PC-9 (cell line): ENCODE data around the gene PTH1R. TPM values are rescaled to one million over a fixed set of nuclear protein-coding genes. Genes with fewer than 3 reads are reported as not detected.

Source experiments
- BruUV-seq: library from RNA; stranded (reverse); fragments of 400-500 nt; replicated peaks from 2 replicates; lab custom pipeline; 2021; lab: Mats Ljungman, UMichigan
- CTCF ChIA-PET: fragments of 300-600 bp; sonication (Branson Sonifier 250); formaldehyde crosslinking; loops from one replicate; lab custom pipeline; 2022; ENCODE audit warnings: antibody characterized with exemption; lab: Charles Lee
- POLR2A ChIA-PET: fragments of 300-600 bp; sonication (Branson Sonifier 250); formaldehyde crosslinking; loops from one replicate; lab custom pipeline; 2022; ENCODE audit warnings: antibody characterized with exemption; ENCODE audit not compliant: unreplicated experiment; lab: Charles Lee
- DNase-seq, 2 experiments: peaks; one replicate each; pipeline versions ENCODE4 v3.0.0 to v3.0.0-alpha.2; 2015 to 2022; ENCODE audit warnings: mixed read lengths in 1 of 2
- H2AFZ ChIP-seq: fragments of 200-600 bp; sonication (generic); 2 replicates; pipeline ENCODE4 v1.8.1; 2017; ENCODE audit warnings: antibody characterized with exemption
- H3F3A ChIP-seq: fragments of 200-600 bp; sonication (generic); 2 replicates; pipeline ENCODE4 v1.8.1; 2017; ENCODE audit warnings: antibody characterized with exemption, mild to moderate bottlenecking, low read depth; ENCODE audit not compliant: insufficient read depth
- H3K27ac ChIP-seq: fragments of 200-600 bp; sonication (generic); 2 replicates; pipeline ENCODE4 v1.6.1; 2016; ENCODE audit warnings: mixed run types
- H3K27me3 ChIP-seq: fragments of 200-600 bp; sonication (generic); 2 replicates; pipeline ENCODE4 v1.6.1; 2016; ENCODE audit warnings: low read depth, mixed run types; ENCODE audit not compliant: insufficient read depth
- H3K36me3 ChIP-seq: fragments of 200-600 bp; sonication (generic); 2 replicates; pipeline ENCODE4 v1.6.1; 2016; ENCODE audit warnings: low read depth, mixed run types
- H3K4me1 ChIP-seq: fragments of 200-600 bp; sonication (generic); replicated peaks from 2 replicates; pipeline ENCODE4 v1.6.1; 2016; ENCODE audit warnings: mixed run types; ENCODE audit not compliant: insufficient read depth
- H3K4me2 ChIP-seq: fragments of 200-600 bp; sonication (generic); 2 replicates; pipeline ENCODE4 v1.6.1; 2017; ENCODE audit warnings: mixed run types
- H3K4me3 ChIP-seq: fragments of 200-600 bp; sonication (generic); 2 replicates; pipeline ENCODE4 v1.6.1; 2016; ENCODE audit warnings: mixed run types
- H3K79me2 ChIP-seq: fragments of 200-600 bp; sonication (generic); 2 replicates; pipeline ENCODE4 v1.6.1; 2017; ENCODE audit warnings: low read depth, mixed run types
- H3K9me2 ChIP-seq: fragments of 200-600 bp; sonication (generic); 2 replicates; pipeline ENCODE4 v1.8.1; 2017; ENCODE audit warnings: mild to moderate bottlenecking; ENCODE audit not compliant: insufficient read depth
- H3K9me3 ChIP-seq: fragments of 200-600 bp; sonication (generic); 2 replicates; pipeline ENCODE4 v1.8.1; 2016; ENCODE audit warnings: low read depth; ENCODE audit not compliant: insufficient read depth
- H4K20me1 ChIP-seq: fragments of 200-600 bp; sonication (generic); 2 replicates; pipeline ENCODE4 v1.8.1; 2017; ENCODE audit not compliant: insufficient read depth
- CTCF ChIP-seq: fragments of 200-600 bp; sonication (generic); conservative IDR thresholded peaks from 2 replicates; pipeline ENCODE4 v1.6.1; 2017; ENCODE audit warnings: mixed run types, antibody characterized with exemption, mild to moderate bottlenecking, moderate library complexity
- EZH2 ChIP-seq: fragments of 200-600 bp; sonication (generic); IDR thresholded peaks from 2 replicates; pipeline ENCODE4 v1.8.0; 2017; ENCODE audit warnings: antibody characterized with exemption, low read depth
- intact Hi-C: fragments of 100-400 bp; cut with micrococcal nuclease; formaldehyde crosslinking; loops from one replicate; pipeline ENCODE4 v1.10.0; 2022; ENCODE audit not compliant: unreplicated experiment
- total RNA-seq: library from RNA; stranded (reverse); gene quantifications from 2 replicates; pipeline ENCODE4 v1.2.3, GENCODE V29; 2021

Gene PTH1R
- total RNA-seq, 1 experiment from 2014 or later, result not detected

GRCh38 chr3:46893763-46894162 is 16.2 kb downstream of the PTH1R start:
- Histone ChIP-seq H3K4me1 (0 out of 2 replicates have a peak, but pooled peaks cover 4% of the 10 kb centered on the region), H3K36me3 (no peaks in the 10 kb centered on the region), H3K9me3 (no peaks in the 10 kb centered on the region), H3F3A (no peaks in the 10 kb centered on the region), H3K79me2 (no peaks in the 10 kb centered on the region), H3K4me3 (no peak overlapping the region), H3K27ac (no peak overlapping the region), H2AFZ (no peak overlapping the region), H3K9me2 (no peaks in the 10 kb centered on the region), H3K27me3 (no peaks in the 10 kb centered on the region), H4K20me1 (no peaks in the 10 kb centered on the region), H3K4me2 (no peak overlapping the region)
- TF ChIP-seq CTCF (no peak), EZH2 (no peak)
- intact Hi-C loops, result loop anchor here (2.0 kb wide), 1 partner anchor 35 kb away; no protein-coding TSS in a partner anchor
- no peak for DNase-seq
- ChIA-PET POLR2A (no interaction called here), CTCF (no interaction called here)
- no TSS peak for BruUV-seq

- H3K9me3 ChIP-seq, result no peaks in the 10 kb centered on the region
- no peak overlapping the region for H3K4me3 ChIP-seq
- H3K9me2 ChIP-seq, result no peaks in the 10 kb centered on the region
- DNase-seq, result no peak
- H2AFZ ChIP-seq, result no peak overlapping the region
- H3F3A ChIP-seq, result no peaks in the 10 kb centered on the region
- ChIA-PET POLR2A (interaction anchor here (0.6 kb wide), 1 partner anchor 215 kb away, joined by 3 read pairs; no protein-coding TSS in a partner anchor), CTCF (interaction anchor here (0.7 to 1.0 kb wide), 3 partner anchors 48 to 188 kb away, joined by 4 to 7 read pairs (median 6); no protein-coding TSS in a partner anchor)
- intact Hi-C loops, result no loop called here
- no peaks in the 10 kb centered on the region for H3K36me3 ChIP-seq
- no peaks in the 10 kb centered on the region for H3K27me3 ChIP-seq
- 0 out of 2 replicates have a peak, but pooled peaks cover 4% of the 10 kb centered on the region for H3K4me1 ChIP-seq
- no TSS peak for BruUV-seq
- H3K79me2 ChIP-seq, result no peaks in the 10 kb centered on the region
- TF ChIP-seq EZH2 (no peak), CTCF (no peak)
- no peak overlapping the region for H3K27ac ChIP-seq
- no peak overlapping the region for H3K4me2 ChIP-seq
- H4K20me1 ChIP-seq, result no peaks in the 10 kb centered on the region
Measured at GRCh38 chr3:46894256-46894655, 16.7 kb downstream of the PTH1R start.

- no TSS peak for BruUV-seq
- no peaks in the 10 kb centered on the region for H3F3A ChIP-seq
- H3K27me3 ChIP-seq, result no peaks in the 10 kb centered on the region
- no peaks in the 10 kb centered on the region for H3K9me2 ChIP-seq
- no peaks in the 10 kb centered on the region for H4K20me1 ChIP-seq
- POLR2A ChIA-PET, result interaction anchor here (0.5 to 0.6 kb wide), 3 partner anchors 105 to 216 kb away, joined by 3 read pairs; no protein-coding TSS in a partner anchor
- H3K27ac ChIP-seq, result no peak overlapping the region
- peak in 1 of 2 experiments; percentile 68 for DNase-seq
- TF ChIP-seq EZH2 (no peak), CTCF (peak; percentile 86)
- CTCF ChIA-PET, result interaction anchor here (0.5 to 1.0 kb wide), 5 partner anchors 49 to 339 kb away, joined by 3 to 7 read pairs (median 4); no protein-coding TSS in a partner anchor
- H3K9me3 ChIP-seq, result no peaks in the 10 kb centered on the region
- intact Hi-C loops, result loop anchor here (1.0 kb wide), 2 partner anchors 29 to 190 kb away; no protein-coding TSS in a partner anchor
- no peaks in the 10 kb centered on the region for H3K36me3 ChIP-seq
- H3K4me3 ChIP-seq, result no peak overlapping the region
- no peak overlapping the region for H2AFZ ChIP-seq
- 0 out of 2 replicates have a peak, but pooled peaks cover 4% of the 10 kb centered on the region for H3K4me1 ChIP-seq
- H3K79me2 ChIP-seq, result no peaks in the 10 kb centered on the region
- no peak overlapping the region for H3K4me2 ChIP-seq
Measured at GRCh38 chr3:46895204-46895660, 17.7 kb downstream of the PTH1R start.
